Uterus (tissue), 2 donors: ENCODE data around the gene BLCAP.

Source experiments
- POLR2A ChIP-seq, 2 donors: fragments of 450-650 bp; IDR thresholded peaks; one replicate each; pipeline ENCODE4 v1.6.1; 2016; ENCODE audit warnings: antibody characterized with exemption in 2 of 2, mild to moderate bottlenecking in 1 of 2, moderate library complexity in 1 of 2
- TF ChIP-seq, protein P1 (sequence below), 4 experiments: fragments of 200-600 bp in 2 of 4; fragments of 450-650 bp in 2 of 4; sonication (generic) in 2 of 4; IDR thresholded peaks; one replicate each; pipeline ENCODE4 v1.5.1; 2016 to 2019; ENCODE audit warnings: antibody characterized with exemption in 4 of 4, mild to moderate bottlenecking in 2 of 4, moderate library complexity in 1 of 4

DNA sequence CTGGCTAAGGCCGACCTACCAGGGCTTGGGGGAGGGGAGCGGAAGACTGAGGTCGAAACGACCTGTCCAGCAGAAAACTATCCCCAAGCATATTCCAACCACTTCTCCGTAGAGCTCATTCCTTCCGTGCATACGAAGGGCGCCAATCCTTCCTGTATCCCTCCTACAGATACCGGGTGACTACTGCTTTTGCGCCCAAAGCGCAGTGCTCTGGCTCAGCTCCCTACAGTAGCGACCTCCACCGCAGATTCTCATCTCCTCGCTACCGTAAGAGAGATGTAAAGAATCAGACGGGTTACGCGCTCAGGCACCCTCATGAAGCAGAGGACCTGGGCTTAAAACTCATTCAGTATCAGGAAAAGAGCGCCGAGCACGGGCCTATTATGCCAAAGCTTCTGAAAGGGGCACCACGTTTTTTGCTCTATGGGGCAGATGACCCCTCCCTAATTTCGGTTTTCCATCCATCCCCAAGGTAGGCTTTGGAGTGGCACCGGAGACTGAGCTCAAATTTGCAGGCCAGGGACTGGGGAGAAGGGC is 7.2 kb downstream of the BLCAP start:
- TF ChIP-seq POLR2A (IDR thresholded peaks at IDR 0.05), result no peak
- TF ChIP-seq, protein P1, sequence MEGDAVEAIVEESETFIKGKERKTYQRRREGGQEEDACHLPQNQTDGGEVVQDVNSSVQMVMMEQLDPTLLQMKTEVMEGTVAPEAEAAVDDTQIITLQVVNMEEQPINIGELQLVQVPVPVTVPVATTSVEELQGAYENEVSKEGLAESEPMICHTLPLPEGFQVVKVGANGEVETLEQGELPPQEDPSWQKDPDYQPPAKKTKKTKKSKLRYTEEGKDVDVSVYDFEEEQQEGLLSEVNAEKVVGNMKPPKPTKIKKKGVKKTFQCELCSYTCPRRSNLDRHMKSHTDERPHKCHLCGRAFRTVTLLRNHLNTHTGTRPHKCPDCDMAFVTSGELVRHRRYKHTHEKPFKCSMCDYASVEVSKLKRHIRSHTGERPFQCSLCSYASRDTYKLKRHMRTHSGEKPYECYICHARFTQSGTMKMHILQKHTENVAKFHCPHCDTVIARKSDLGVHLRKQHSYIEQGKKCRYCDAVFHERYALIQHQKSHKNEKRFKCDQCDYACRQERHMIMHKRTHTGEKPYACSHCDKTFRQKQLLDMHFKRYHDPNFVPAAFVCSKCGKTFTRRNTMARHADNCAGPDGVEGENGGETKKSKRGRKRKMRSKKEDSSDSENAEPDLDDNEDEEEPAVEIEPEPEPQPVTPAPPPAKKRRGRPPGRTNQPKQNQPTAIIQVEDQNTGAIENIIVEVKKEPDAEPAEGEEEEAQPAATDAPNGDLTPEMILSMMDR (IDR thresholded peaks at IDR 0.05), result no peak
